K562 (cell line): ENCODE data around the gene ZBP1. TPM values are rescaled to one million over a fixed set of nuclear protein-coding genes. Genes with fewer than 3 reads are reported as not detected.

Source experiments
- ATAC-seq: fragments of 200-7000 bp; cut with Tn5 transposase; 3 replicates; pipeline ENCODE4 v1.9.1; 2020; ENCODE audit warnings: moderate library complexity
- BruUV-seq: library from RNA; stranded (reverse); fragments of 400-500 nt; replicated peaks from 2 replicates; lab custom pipeline; 2021; lab: Mats Ljungman, UMichigan
- CTCF ChIA-PET: fragments of 300-600 bp; formaldehyde crosslinking; extraction: SDS; loops from one replicate; lab custom pipeline; 2021; ENCODE audit warnings: low intra/inter-chr PET ratio; lab: Yijun Ruan, JAX
- POLR2A ChIA-PET: fragments of 300-600, 350-650 bp; sonication (Branson Sonifier 250); formaldehyde crosslinking; extraction: SDS; loops from one replicate; lab custom pipeline; 2021; ENCODE audit warnings: antibody characterized with exemption, inconsistent platforms; lab: Yijun Ruan, JAX
- DNase-seq, 4 experiments: peaks; one replicate each; pipeline versions ENCODE4 v3.0.0 to v3.0.0-alpha.2; 2011 to 2018; ENCODE audit warnings: low spot score in 3 of 4, mixed read lengths in 3 of 4; ENCODE audit errors: extremely low read depth in 1 of 4
- FAIRE-seq: peaks from 2 replicates; lab custom pipeline; 2011; peaks lifted over from hg19 to GRCh38; lab: Jason Lieb, UNC
- H2AFZ ChIP-seq: 2 replicates; pipeline ENCODE4 v1.6.0; 2011; ENCODE audit warnings: low read depth, low read length, control low read depth, inconsistent platforms
- H3K27ac ChIP-seq: fragments of 200-600 bp; 3 replicates; pipeline ENCODE4 v1.8.0; 2011; ENCODE audit warnings: low read depth, mild to moderate bottlenecking, control low read depth, inconsistent platforms, low read length, moderate library complexity, mixed read lengths; ENCODE audit errors: extremely low read depth
- H3K27me3 ChIP-seq, 2 experiments: fragments of 300-600 bp in 1 of 2; 2 replicates in 1 of 2; 3 replicates in 1 of 2; pipeline versions ENCODE4 v1.6.0 to v1.8.0; 2011; ENCODE audit warnings: inconsistent platforms in 2 of 2, low read length in 2 of 2, mild to moderate bottlenecking in 1 of 2, mixed read lengths in 1 of 2, moderate library complexity in 1 of 2; ENCODE audit not compliant: control insufficient read depth in 2 of 2, insufficient read depth in 2 of 2
- H3K36me3 ChIP-seq: fragments of 300-600 bp; 3 replicates; pipeline ENCODE4 v1.8.0; 2011; ENCODE audit warnings: mild to moderate bottlenecking, low read length, inconsistent platforms; ENCODE audit not compliant: control insufficient read depth, insufficient read depth
- H3K4me1 ChIP-seq, 2 experiments: fragments of 200-600 bp in 1 of 2; replicated peaks in 1 of 2; 2 replicates in 1 of 2; 3 replicates in 1 of 2; pipeline versions ENCODE4 v1.5.1 to v1.8.0; 2011; ENCODE audit warnings: inconsistent platforms in 2 of 2, low read length in 2 of 2, mild to moderate bottlenecking in 1 of 2, mixed read lengths in 1 of 2, moderate library complexity in 1 of 2; ENCODE audit not compliant: control insufficient read depth in 2 of 2, insufficient read depth in 2 of 2
- H3K4me2 ChIP-seq: 2 replicates; pipeline ENCODE4 v1.6.1; 2011; ENCODE audit warnings: low read length, control low read depth, inconsistent platforms, mixed read lengths; ENCODE audit not compliant: insufficient read depth
- H3K4me3 ChIP-seq: fragments of 200-600 bp; sonication (generic), shearing (Covaris generic); 2 replicates; pipeline ENCODE4 v1.5.1; 2016; ENCODE audit warnings: control low read depth, inconsistent platforms
- H3K79me2 ChIP-seq: fragments of 200-600 bp; 3 replicates; pipeline ENCODE4 v1.8.0; 2011; ENCODE audit warnings: low read length, inconsistent platforms; ENCODE audit not compliant: control insufficient read depth, insufficient read depth
- H3K9ac ChIP-seq, 2 experiments: 2 replicates each; pipeline versions ENCODE4 v1.6.0 to v1.6.1; 2011; ENCODE audit warnings: low read depth in 2 of 2, low read length in 2 of 2, control low read depth in 1 of 2, inconsistent platforms in 1 of 2, mild to moderate bottlenecking in 1 of 2, mixed read lengths in 1 of 2; ENCODE audit not compliant: insufficient read depth in 1 of 2
- H3K9me1 ChIP-seq: one replicate; pipeline ENCODE4 v1.6.0; 2011; ENCODE audit warnings: inconsistent platforms, mild to moderate bottlenecking, low read length, moderate library complexity; ENCODE audit not compliant: control insufficient read depth, insufficient read depth
- H3K9me3 ChIP-seq: replicated peaks from 2 replicates; pipeline ENCODE4 v1.5.1; 2011; ENCODE audit warnings: low read depth, low read length, inconsistent platforms; ENCODE audit not compliant: control insufficient read depth, insufficient read depth
- H4K20me1 ChIP-seq: replicated peaks from 2 replicates; pipeline ENCODE4 v1.6.1; 2011; ENCODE audit warnings: low read length, inconsistent platforms, mixed read lengths; ENCODE audit not compliant: control insufficient read depth, insufficient read depth
- CEBPG ChIP-seq, 3 experiments: fragments of 200-800 bp in 1 of 3; sonication (Bioruptor generic) in 1 of 3; sonication (generic) in 1 of 3; formaldehyde crosslinking in 1 of 3; IDR thresholded peaks in 2 of 3; conservative IDR thresholded peaks in 1 of 3; 2 replicates each; pipeline versions ENCODE4 v1.6.1 to v1.8.0; 2016 to 2022; ENCODE audit warnings: missing compliant biosample characterization in 2 of 3, missing genetic modification characterization in 2 of 3, mild to moderate bottlenecking in 1 of 3, missing genetic modification reagents in 1 of 3
- ETV6 ChIP-seq, 3 experiments: fragments of 150-350 bp in 1 of 3; sonication (generic) in 1 of 3; formaldehyde crosslinking in 1 of 3; IDR thresholded peaks; 2 replicates each; pipeline versions ENCODE4 v1.6.1 to v1.8.0; 2014 to 2022; ENCODE audit warnings: borderline replicate concordance in 2 of 3, low read depth in 2 of 3, antibody characterized with exemption in 1 of 3, low read length in 1 of 3, mild to moderate bottlenecking in 1 of 3, missing genetic modification reagents in 1 of 3
- FOXJ3 ChIP-seq: sonication (generic); formaldehyde crosslinking; IDR thresholded peaks from 2 replicates; pipeline ENCODE4 v1.4.0; 2020; ENCODE audit warnings: mild to moderate bottlenecking, missing genetic modification reagents
- HDAC1 ChIP-seq, 2 experiments: fragments of 450-650 bp; IDR thresholded peaks; 2 replicates each; pipeline ENCODE4 v1.6.1; 2016 to 2017; ENCODE audit warnings: inconsistent platforms in 1 of 2, mild to moderate bottlenecking in 1 of 2, moderate library complexity in 1 of 2
- NCOA2 ChIP-seq, 2 experiments: fragments of 450-650 bp; IDR thresholded peaks; 2 replicates each; pipeline ENCODE4 v1.6.1; 2018; ENCODE audit warnings: mild to moderate bottlenecking in 2 of 2, moderate library complexity in 1 of 2; ENCODE audit not compliant: partially characterized antibody in 2 of 2
- PML ChIP-seq: IDR thresholded peaks from 2 replicates; pipeline ENCODE4 v1.6.1; 2012; ENCODE audit warnings: low read length, inconsistent platforms
- RNF2 ChIP-seq: sonication (generic); IDR thresholded peaks from 2 replicates; pipeline ENCODE4 v1.6.1; 2016
- SRSF7 ChIP-seq: fragments of 200-400 bp; formaldehyde crosslinking; optimal IDR thresholded peaks from 2 replicates; pipeline ENCODE3; 2017; ENCODE audit warnings: mild to moderate bottlenecking, low read depth, low read length
- STAG1 ChIP-seq: sonication (generic); formaldehyde crosslinking; IDR thresholded peaks from 2 replicates; pipeline ENCODE4 v1.5.0; 2020; ENCODE audit warnings: missing genetic modification reagents, borderline replicate concordance
- WGBS: fragments of 100-300 bp; shearing (Covaris generic); methylation state at CpG from one replicate; pipeline ENCODE4 v1.1.6; 2016; ENCODE audit warnings: low coverage, mixed read lengths; ENCODE audit not compliant: insufficient coverage; ENCODE audit errors: missing lambda C conversion rate; 5-methylcytosine and 5-hydroxymethylcytosine counted together
- in situ Hi-C: fragments of 300-500 bp; cut with MboI; formaldehyde crosslinking; loops from 4 replicates; pipeline ENCODE4 v1.15.0; 2018; ENCODE audit warnings: inconsistent platforms, mixed read lengths
- intact Hi-C: fragments of 100-400 bp; cut with micrococcal nuclease; formaldehyde crosslinking; loops from 2 replicates; pipeline ENCODE4 v1.14.2; 2022
- polyA plus RNA-seq, 8 experiments: library from polyadenylated mRNA; depleted of rRNA in 4 of 8; stranded (reverse) in 5 of 8; unstranded in 3 of 8; fragments of >200 nt; fragmentation: Nextera tagmentation in 2 of 8; fragmentation: Illumina TruSeq in 1 of 8; extraction: Ambion mirVana in 2 of 8; extraction: Trizol in 1 of 8; gene quantifications; 2 replicates each; pipeline versions ENCODE4 v1.2.1 to v1.2.3, GENCODE V29; 2011 to 2014; ENCODE audit warnings: inconsistent platforms in 1 of 8, missing spikeins in 1 of 8
- total RNA-seq, 7 experiments: library from RNA; depleted of rRNA in 6 of 7; stranded (reverse); fragments of >200 nt in 6 of 7; fragmentation: Illumina TruSeq in 2 of 7; extraction: Trizol in 2 of 7; gene quantifications; 2 replicates each; pipeline versions ENCODE4 v1.2.1 to v1.2.3, GENCODE V29; 2011 to 2021; ENCODE audit warnings: low replicate concordance in 1 of 7
- TF ChIP-seq, protein P1 (sequence below), 2 experiments: fragments of 450-650 bp; formaldehyde crosslinking in 1 of 2; IDR thresholded peaks; 2 replicates each; pipeline versions ENCODE4 v1.4.0 to v1.6.1; 2014 to 2020; ENCODE audit warnings: mild to moderate bottlenecking in 2 of 2, borderline replicate concordance in 1 of 2, low read depth in 1 of 2

The ZBP1 gene
- total and polyA plus RNA-seq, 9 of the 15 experiments (the other 6 are each of a cell fraction or from before 2014, with no cell fraction given): not detected

- no peak for TF ChIP-seq CEBPG (CRISPR knock-in tag; IDR thresholded peaks at IDR 0.05)
- TF ChIP-seq CEBPG (tag; conservative IDR thresholded peaks at IDR 0.05 in 1 of 2, IDR thresholded peaks at IDR 0.05 in 1 of 2): no peak
- no peak for TF ChIP-seq FOXJ3 (CRISPR knock-in tag)
- no peak for TF ChIP-seq SRSF7
- TF ChIP-seq ETV6 (IDR thresholded peaks at IDR 0.05; ENCODE audit: borderline replicate concordance in 1 of 2, low read depth in 2 of 2, low read length in 1 of 2): no peak
- no peak for TF ChIP-seq ETV6 (CRISPR knock-in tag; IDR thresholded peaks at IDR 0.05; ENCODE audit: borderline replicate concordance)
- TF ChIP-seq NCOA2 (IDR thresholded peaks at IDR 0.05; ENCODE audit: partially characterized antibody in 2 of 2): no peak
- TF ChIP-seq, all 486 proteins: peak for 0
These were observed 3.9 kb upstream of the ZBP1 start (continued) for GRCh38 chr20:57624124-57624523.

DNA sequence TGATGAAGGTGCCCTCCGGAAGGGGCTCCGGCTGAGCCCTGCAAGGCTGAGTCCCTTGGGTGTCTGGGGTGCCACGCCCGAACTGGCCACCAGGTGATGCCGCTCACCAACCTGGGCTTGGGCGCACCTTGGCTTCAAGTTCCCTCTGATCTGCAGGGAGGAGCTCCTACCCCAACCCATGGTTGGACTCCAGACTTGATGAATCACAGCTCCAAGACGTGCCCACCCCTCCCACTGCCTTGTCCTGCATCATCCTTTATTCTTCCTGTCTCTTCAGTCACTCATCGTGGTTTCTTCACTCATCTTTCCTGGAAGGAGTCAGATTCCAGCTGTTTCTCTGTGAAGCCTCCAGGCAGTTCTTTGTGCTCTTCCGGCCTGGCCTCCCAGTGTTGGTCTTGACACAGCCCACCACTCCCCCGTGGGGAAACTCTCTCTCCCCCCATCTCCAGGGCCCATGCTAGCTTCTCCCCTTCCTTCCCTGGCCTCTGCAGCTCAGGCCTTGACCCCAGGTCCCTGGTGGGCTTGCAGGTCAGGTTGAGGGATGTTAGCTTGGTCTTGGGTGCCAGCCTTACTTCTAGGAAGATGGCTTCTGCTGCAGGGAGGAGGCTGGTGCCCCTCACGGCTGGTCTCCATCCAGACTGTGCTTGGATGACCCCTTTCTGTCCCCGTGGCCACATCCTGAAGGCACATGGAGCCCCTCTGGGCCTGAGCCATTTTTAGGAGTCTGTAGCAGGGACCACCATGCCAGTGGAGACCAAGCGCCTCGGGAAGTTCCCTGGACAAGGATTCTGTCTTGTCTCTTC is 2.6 kb upstream of the ZBP1 start:
- no peaks in the 10 kb centered on the region for H3K36me3 ChIP-seq
- no peak overlapping the region for H3K4me3 ChIP-seq
- no peaks in the 10 kb centered on the region for H3K79me2 ChIP-seq
- no peak overlapping the region for H3K27ac ChIP-seq
- no TSS peak for BruUV-seq
- 2% methylated on average over 14 of the region's 14 CpGs for WGBS
- H3K9me3 ChIP-seq: no peaks in the 10 kb centered on the region
- ATAC-seq (peak; percentile 87), DNase-seq (peak; percentile 38 to 66 (median 52)), FAIRE-seq (no peak)
- H3K9ac ChIP-seq: no peak overlapping the region
- H4K20me1 ChIP-seq: peaks cover 7% of the 10 kb centered on the region; the same call in 1 of the 2 replicates
- no peak overlapping the region for H3K4me2 ChIP-seq
- H3K9me1 ChIP-seq: no peaks in the 10 kb centered on the region
- CTCF ChIA-PET: interaction anchor here (1.3 kb wide), 1 partner anchor 587 kb away, joined by 6 read pairs; no protein-coding TSS in a partner anchor
- in situ Hi-C loops (loop anchor here (25.0 kb wide), 1 partner anchor 590 kb away; no protein-coding TSS in a partner anchor), intact Hi-C loops (loop anchor here (1.0 kb wide), 1 partner anchor 31 kb away; no protein-coding TSS in a partner anchor)
- POLR2A ChIA-PET: interaction anchor here (0.6 to 0.9 kb wide), 2 partner anchors 13 to 29 kb away, joined by 3 read pairs; no protein-coding TSS in a partner anchor
- H3K4me1 ChIP-seq: peaks cover 0 to 3% of the 10 kb centered on the region in 2 experiments; a peak in 4 of 5 replicates
- no peak overlapping the region for H2AFZ ChIP-seq
- peaks cover 24 to 60% of the 10 kb centered on the region in 2 experiments; a peak in 4 of 5 replicates for H3K27me3 ChIP-seq
- no peak for TF ChIP-seq HDAC1 (IDR thresholded peaks at IDR 0.05)
- no peak for TF ChIP-seq PML
- TF ChIP-seq, protein P1, sequence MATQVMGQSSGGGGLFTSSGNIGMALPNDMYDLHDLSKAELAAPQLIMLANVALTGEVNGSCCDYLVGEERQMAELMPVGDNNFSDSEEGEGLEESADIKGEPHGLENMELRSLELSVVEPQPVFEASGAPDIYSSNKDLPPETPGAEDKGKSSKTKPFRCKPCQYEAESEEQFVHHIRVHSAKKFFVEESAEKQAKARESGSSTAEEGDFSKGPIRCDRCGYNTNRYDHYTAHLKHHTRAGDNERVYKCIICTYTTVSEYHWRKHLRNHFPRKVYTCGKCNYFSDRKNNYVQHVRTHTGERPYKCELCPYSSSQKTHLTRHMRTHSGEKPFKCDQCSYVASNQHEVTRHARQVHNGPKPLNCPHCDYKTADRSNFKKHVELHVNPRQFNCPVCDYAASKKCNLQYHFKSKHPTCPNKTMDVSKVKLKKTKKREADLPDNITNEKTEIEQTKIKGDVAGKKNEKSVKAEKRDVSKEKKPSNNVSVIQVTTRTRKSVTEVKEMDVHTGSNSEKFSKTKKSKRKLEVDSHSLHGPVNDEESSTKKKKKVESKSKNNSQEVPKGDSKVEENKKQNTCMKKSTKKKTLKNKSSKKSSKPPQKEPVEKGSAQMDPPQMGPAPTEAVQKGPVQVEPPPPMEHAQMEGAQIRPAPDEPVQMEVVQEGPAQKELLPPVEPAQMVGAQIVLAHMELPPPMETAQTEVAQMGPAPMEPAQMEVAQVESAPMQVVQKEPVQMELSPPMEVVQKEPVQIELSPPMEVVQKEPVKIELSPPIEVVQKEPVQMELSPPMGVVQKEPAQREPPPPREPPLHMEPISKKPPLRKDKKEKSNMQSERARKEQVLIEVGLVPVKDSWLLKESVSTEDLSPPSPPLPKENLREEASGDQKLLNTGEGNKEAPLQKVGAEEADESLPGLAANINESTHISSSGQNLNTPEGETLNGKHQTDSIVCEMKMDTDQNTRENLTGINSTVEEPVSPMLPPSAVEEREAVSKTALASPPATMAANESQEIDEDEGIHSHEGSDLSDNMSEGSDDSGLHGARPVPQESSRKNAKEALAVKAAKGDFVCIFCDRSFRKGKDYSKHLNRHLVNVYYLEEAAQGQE (IDR thresholded peaks at IDR 0.05; ENCODE audit: borderline replicate concordance): 0 out of 2 replicates have a peak, but pooled peaks have one; percentile 21
- TF ChIP-seq, protein P1 (CRISPR knock-in tag; IDR thresholded peaks at IDR 0.05; ENCODE audit: low read depth): no peak
- no peak for TF ChIP-seq RNF2
- peak; percentile 53; the same call in 1 of the 2 replicates for TF ChIP-seq STAG1 (CRISPR knock-in tag)
